Erythroblast (primary cell): ENCODE results near the gene PFN3.

Source experiments
- GATA1 ChIP-seq: IDR thresholded peaks from 2 replicates; pipeline ENCODE4 v1.6.1; 2011; ENCODE audit warnings: low read depth, mild to moderate bottlenecking, control low read depth, low read length, moderate library complexity
- POLR2A ChIP-seq: IDR thresholded peaks from 2 replicates; pipeline ENCODE4 v1.6.1; 2011; ENCODE audit warnings: mild to moderate bottlenecking, low read length

DNA sequence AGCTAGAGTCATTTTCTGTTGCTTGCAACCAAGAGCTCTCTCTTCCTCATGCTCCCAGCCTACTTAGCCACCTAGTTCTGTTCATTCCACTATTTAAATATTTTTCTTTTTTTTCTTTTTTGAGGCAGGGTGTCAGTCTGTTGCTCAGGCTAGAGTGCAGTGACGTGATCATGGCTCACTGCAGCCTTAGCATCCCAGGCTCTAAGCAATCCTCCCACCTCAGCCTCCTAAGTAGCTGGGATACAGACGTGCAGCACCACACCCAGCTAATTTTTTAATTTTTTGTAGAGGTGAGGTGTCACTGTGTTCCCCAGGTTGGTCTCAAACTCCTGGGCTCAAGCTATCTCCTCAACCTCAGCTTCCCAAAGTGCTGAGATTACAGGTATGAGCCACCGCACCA is 14.0 kb upstream of the PFN3 start:
- TF ChIP-seq POLR2A (no peak), GATA1 (no peak)
